Stimulated activated CD8-positive, alpha-beta memory T cell treated with anti-CD3 and anti-CD28 coated beads, Interleukin-7, amount 100 ng/mL, for 24 hours (primary cell): ENCODE data around the gene CACNA1C.

ENCODE experiments used
- DNase-seq: peaks from one replicate; pipeline ENCODE4 v3.0.0-alpha.2; 2020; ENCODE audit warnings: low read depth

Gene CACNA1C

GRCh38 chr12:2323532-2324255 lies 270.9 kb downstream of the CACNA1C start:
- DNase-seq, result no peak

GRCh38 chr12:2324387-2324786 lies 271.6 kb downstream of the CACNA1C start:
- DNase-seq, result no peak

DNA sequence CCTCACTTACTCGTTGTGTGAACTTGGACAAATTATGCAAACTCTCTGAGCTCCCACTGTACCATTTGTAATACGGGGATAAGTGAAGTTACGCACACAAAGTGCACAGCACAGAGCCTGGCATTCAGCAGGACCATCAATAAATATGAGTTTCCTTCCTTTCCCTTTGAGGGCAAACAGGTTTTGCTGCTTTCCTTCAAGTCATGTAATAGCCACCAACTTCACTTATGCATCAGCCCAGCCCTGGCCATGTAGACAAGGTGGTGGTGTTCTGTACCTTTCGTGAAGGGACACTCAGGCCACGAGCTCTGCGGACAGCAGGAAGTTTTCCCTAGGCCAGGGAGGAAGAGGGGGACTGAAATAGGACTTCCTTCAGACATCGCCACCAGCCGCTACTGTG lies 272.7 kb downstream of the CACNA1C start:
- DNase-seq, result no peak

DNA sequence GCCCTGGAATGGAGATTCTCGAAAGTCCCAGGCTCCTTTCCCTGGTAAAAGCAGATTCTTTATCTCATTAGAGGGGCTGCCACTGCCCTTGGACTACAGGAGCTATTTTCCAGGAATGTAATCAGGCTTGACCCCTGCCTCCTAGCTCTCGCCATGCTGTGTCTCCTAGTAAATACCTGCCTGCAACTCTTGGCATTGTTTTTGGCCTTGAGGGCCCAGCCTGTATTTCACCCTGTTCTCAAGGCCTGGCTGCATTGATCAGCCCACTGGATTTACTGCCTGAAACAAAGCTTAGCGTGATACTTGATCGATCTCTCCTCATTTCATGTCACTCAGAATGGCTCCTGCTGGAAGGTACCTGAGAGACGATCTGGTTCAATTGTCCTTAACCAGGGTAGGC lies 273.7 kb downstream of the CACNA1C start:
- no peak for DNase-seq

GRCh38 chr12:2328661-2329060 lies 275.9 kb downstream of the CACNA1C start:
- DNase-seq, result no peak

- DNase-seq, result no peak
Measured at GRCh38 chr12:2329661-2330210, 276.9 kb downstream of the CACNA1C start.

- DNase-seq, result no peak
Measured at GRCh38 chr12:2332236-2332635, 279.4 kb downstream of the CACNA1C start.

DNA sequence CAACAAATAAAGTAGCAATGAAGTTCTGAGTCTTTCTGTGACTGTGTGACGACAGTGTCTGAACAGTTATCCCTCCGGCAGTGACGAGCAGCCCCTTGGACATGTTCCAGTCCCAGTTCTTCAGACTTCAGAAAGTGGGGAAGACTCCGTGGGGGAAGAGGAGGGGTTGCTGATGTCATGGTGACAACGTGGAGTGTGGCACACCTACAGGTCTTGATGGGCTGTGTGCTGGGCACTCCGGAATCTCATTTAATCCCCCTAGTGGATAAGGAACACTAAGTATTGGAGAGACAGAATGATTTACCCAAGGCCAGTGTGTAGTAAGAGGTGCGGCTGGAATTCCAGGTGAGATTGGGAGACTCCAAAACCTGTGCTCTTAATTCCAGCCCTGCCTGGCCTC lies 280.2 kb downstream of the CACNA1C start:
- no peak for DNase-seq

DNA sequence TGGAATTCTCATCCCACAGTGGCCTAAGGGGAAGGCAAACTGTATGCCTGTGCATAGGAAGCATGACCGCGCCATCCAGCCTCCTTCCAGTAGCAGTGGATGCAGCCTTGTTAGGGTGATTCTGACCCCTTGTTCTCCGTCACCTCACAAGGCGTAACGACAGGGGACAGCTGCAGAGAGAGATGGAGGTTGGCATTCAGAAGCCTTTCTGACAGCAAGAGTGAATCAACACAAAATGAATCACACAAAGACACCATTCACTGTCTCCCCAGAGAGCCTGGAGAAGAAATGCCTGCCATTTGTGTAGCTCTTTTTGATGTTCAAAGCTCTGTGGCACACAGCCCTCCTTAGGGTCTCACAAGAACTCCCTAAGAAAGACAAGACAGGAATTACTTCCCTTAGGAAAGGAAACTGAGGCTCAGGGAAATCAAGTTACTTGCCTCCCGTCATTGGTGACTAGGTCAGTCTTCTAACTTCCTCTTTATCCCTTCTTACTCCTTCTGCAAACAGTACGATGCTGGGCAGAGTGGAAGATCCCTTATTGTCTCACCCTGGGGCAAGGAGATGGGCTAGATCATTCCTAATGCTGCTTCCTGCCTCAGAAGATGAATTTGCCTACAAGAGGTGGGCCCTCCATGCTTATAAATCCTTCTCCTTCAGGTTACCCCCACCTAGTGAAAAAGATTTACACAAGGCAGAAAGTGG lies 280.9 kb downstream of the CACNA1C start:
- DNase-seq, result no peak

DNA sequence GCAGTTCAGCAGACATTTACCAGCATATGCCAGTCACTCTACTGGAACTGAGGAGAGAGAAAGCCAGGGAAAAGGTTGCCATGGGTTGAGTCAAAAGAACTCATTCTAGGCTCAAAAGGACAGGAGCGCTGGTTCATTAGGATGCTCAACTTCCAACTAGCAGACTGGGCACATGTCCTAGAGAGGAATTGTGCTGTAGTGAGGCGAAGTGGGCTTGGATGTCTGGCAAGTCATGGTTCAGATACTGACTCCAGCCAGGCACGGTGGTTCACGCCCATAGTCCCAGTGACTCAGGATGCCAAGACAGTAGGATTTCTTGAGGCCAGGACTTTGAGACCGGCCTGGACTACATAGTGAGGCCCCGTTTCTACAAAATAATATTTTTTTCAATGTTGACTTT lies 281.5 kb downstream of the CACNA1C start:
- no peak for DNase-seq

GRCh38 chr12:2334689-2335088 lies 281.9 kb downstream of the CACNA1C start:
- no peak for DNase-seq

- no peak for DNase-seq
Measured at GRCh38 chr12:2335109-2335508, 282.3 kb downstream of the CACNA1C start.

- DNase-seq, result no peak
Measured at GRCh38 chr12:2335513-2335912, 282.7 kb downstream of the CACNA1C start.

DNA sequence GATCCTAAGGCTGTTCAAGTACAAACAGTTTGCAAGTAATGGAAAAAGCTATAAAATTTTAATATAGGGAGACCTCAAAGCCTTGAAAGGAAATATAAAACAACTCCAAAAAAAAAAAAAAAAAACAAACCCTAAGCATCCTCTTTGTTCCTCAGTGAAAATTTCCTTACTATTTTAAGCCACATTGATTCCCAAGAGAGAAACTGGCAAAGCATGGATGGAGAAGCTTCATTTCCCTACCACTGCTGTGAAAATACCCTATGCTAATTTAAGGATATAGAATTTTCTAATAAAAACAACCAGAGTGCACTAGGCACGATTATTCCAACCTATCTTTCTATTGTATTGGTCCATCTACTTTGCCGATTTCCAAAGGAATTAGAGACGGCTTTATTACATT lies 283.1 kb downstream of the CACNA1C start:
- no peak for DNase-seq

- DNase-seq, result no peak
Measured at GRCh38 chr12:2336409-2336829, 283.6 kb downstream of the CACNA1C start.

DNA sequence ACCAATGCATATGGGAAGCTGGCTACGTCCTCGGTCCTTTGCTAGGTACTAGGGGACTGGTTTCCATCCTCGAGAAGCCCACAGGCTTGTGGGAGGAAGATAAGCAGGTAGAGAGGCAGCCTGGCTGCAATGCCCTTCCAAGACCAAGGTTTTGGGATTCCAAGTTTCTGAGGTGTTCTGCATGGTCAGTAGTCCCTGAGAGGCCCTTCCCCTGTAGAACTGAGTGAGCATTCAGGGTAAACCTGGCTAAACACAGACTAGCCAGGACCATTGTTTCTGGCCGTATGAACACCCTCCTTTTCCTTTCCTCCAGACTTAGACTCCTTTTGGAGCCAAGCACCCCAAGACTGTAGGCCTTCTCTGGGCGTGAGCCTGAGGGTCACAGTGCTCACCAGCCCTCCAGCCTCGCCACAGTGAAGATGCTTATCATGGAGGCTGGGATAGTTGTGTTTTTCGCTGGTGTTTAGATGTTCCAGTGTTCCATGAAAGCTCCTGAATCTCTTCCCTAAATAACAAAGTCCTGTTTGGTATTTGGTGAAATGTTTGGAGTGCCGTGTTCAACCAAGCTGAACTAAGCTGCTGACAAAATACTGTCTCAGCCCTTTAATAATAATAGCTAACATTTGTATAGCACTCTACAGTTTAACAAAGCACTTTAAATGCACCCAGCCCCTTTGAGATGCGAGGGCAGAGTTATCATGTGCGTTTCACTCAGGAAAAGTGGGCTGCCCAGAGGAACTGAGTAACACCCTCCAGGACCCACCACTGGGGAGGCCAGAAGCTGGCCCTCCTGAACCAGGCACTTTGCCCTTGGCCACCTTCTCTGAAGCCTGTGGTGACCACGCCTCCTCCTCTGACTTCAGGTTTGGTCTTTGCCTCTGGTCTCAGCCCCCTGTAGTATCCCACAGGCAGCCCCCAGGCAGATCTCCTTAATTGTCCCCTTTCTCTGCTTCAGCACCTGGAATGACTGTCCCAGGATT lies 284.5 kb downstream of the CACNA1C start:
- no peak for DNase-seq

GRCh38 chr12:2338381-2338780 lies 285.6 kb downstream of the CACNA1C start:
- no peak for DNase-seq

DNA sequence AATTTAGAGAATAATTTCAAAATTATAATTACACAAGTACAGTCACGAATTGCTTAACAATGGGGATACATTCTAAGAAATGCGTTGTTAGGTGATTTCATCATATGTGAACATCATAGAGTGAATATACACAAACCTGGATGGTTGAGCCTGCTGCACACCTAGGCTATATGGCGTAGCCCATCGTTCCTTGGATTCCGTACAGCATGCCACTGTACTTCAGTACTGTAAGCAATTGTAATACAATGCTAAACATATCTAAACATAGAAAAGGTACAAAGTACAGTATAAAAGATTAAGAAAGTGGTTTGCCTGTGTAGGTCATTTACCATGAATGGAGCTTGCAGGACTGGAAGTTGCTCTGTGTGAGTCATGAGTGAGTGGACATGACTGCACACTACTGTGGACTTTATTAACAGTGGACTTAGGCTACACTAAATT lies 286.2 kb downstream of the CACNA1C start:
- no peak for DNase-seq

GRCh38 chr12:2341051-2341751 lies 288.4 kb downstream of the CACNA1C start:
- DNase-seq, result no peak

DNA sequence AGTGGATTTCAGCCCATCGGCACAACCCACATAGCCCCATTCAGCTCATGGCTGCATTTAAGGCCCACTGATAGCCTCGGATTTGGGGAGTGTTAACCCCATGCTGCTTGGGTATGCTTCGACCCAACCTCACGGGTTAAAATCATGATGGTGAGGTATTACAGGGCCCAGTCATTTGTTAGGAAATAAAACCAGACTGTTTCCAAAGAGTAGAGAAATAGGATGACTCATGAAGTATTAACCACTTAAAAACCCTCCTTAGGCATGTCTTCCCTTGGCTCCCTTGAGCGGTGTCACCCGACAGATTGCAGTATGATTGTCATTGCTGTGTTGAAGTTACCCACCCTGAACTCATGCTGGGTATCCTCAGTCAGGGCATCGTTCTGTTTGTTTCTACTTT lies 289.1 kb downstream of the CACNA1C start:
- no peak for DNase-seq

- DNase-seq, result no peak
Measured at GRCh38 chr12:2343681-2344080, 290.9 kb downstream of the CACNA1C start.

GRCh38 chr12:2344476-2344875 lies 291.7 kb downstream of the CACNA1C start:
- no peak for DNase-seq
